GM21367 (cell line): ENCODE data around the gene USH2A.
A peak's percentile ranks its signal among the peaks of the same experiment; 100 is the strongest.

Experiments
- ATAC-seq: cut with Tn5 transposase; IDR thresholded peaks from one replicate; pipeline ENCODE4 v1.9.1; 2021; ENCODE audit not compliant: unreplicated experiment

Gene USH2A

DNA sequence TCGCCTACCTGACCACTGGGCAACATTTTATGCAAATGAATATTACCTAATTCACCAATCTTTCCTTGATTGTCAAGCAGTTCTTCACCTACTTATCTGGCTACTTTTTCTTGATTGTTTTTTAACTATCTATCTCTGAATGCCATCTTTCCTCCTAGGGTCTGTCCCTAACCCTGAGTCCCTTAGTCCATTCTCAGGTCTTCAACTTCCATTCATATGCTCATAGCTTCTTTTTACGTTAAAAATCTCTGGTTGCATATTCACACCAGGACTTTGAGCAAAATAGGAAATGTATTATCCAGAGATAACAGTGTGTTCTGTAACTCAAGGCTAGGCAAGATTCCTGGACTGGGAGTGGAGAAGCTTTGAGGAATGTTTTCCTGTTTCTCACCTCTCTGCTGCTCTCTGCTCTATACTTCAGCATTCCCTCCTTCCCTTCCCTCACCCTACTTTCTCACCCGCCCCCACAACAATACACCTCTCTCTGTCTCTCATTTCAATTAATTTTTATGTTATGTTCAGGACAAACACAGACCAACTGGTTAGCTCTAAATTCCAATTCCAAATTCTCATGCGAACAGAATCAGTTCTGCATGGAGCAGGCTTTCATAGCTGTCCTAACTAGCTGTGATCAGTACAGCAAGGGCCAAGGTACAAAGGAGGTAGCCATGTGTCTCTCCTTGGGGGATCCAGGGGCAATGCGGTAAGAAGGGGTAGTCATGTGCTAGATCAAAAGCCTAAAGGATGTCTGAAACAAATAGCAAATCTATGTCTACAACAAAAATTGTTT, 278.4 kb downstream of the USH2A start:
- ATAC-seq = no peak

DNA sequence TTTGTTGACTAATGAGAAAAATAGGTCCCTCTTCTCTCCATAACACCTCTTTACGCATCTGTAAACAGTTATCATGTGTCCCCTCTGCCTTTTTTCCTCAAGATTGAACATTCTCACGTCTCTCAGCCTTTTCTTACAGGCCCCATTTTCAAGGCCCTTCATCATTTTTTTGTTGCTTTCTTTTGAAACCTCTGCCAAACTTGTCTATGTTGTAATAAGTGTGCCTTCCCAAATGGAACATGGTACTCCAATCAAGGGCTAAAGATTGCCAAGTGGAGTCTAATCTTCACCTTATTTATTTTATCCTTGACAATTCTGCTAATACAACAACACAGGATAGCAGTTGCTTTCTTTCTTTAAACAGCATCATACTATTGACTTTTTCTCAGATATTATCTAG, 280.3 kb downstream of the USH2A start:
- ATAC-seq = no peak

DNA sequence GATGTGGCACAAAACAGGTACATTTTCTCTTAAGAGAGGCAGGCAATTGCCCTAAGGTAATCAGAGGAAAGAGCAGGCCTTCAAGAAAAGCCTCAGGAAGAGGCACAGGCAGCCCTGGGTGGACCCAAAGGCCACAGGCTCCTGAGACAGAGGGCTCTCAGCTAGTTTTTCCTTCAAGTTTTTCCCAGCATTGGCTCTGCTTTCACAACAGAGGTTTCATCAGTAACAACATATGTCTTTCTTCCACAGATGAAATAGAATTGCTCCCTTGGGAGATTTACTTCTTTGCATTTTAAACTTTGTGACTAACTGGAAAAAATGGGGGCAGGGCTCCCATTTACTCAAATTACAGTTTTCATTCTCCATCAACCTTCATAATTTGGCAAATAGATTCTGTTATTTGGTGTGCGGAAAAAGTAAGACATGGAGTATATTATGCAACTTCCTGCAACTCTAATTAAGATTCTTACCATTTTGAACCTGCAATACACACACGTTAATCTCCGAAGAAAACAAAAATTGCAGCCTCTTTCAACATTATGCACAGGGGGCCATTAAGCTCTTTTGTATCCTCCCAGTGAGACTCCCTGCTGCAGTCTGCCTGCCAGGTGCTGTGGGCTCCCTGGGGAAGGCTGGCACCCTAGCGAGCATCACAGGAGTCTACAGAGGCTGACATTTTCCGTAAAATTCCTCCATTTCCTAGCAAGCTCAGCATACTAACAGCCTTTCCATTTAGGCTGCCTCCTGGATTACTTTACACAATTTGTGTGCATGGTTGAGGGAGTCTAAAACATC, 282.3 kb downstream of the USH2A start:
- no peak for ATAC-seq

DNA sequence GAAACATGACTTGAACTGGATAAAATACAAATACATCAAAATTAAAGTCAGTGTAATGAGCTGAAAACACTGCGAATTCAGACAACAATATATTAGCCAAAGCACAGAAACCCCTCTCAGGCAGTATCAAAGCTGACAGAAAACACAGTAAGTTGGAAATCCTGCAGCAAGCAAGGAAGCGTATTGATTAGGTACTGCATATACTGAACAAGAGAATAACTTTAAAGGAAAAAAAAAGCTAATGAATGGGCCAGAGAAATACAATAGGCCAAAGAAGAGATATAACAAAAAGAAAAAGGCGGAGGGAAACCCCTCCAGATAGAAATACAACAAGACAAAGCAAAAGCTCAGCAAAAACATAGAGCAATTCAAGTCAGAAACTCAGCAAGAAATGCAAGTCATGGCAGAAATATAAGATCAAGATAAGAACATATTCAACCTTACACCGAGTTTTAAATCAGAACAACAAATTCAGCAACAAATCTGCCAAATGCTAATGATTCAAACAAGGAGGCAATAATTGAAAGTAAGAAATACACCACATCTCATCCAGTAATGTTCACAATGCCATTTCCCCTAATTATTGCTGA, 299.0 kb downstream of the USH2A start:
- ATAC-seq = no peak

DNA sequence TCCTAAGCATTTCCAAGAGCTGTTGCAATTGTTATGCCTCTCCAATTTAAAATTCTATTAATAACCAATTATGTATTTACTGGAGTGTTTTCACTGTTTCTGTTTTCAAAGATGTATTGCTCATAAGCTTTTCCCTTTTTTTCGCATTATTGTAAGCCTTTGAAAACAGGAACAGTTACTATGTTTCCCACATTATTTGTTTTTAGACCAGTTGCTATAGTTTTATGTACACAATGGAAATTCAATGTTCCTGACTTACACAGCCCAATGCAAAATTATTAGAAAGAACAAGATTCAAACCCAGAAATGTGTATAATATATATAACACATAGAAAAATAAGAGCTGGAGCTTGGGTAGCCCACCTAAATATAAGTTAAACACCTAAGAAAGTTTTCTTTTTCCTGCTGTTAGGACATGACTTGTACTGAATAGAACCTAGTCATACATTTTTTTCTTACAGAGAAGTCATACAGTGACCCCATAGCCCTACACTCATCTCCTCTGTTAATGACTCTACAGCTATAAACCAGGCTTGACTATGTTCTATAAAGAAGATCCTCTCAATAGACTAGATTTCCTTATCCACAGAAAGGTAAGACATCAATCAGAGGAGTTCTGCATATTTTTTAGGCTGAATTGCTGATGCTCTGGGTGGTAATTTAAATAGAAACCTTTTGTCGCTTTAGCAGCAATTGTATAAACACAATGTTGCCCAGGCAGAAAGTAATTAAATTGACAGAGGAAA, 299.6 kb downstream of the USH2A start:
- ATAC-seq = no peak

DNA sequence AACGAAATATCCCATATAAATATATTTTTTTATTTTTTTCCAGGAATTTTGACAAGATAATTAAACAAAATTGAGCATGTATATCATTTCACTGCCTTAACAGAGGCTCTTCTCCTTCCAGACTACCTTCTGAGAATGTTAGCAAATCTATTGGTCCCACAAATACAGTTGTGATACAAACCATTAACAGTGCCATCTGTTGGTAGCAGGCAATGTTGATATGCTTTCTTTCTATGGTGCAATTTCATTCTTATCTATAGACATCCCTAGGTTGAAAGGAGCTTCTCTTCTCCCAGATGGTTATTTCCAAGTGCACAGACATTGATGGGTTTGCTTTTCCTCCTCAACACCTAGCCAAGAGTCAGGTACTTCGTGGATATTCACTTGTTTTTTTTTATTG, 303.6 kb downstream of the USH2A start:
- peak; percentile 77 for ATAC-seq

DNA sequence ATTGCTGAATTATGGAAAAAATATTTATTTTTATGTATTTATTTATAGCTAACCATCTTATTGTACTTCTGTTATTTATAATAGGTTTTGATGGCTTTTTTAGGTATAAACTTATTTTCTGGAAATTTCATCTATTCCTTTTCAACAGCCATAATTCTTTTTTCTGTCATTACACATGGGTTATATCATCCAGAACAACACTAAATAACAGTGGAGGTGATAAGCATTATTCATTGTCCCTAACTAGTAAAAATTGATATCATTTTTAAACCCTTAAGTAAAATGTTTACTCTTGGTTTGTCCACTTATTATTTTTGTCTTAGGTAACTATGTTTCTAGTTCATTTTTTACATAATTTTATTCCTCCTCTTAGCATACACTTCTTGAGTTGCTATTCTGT, 309.1 kb downstream of the USH2A start:
- no peak for ATAC-seq

DNA sequence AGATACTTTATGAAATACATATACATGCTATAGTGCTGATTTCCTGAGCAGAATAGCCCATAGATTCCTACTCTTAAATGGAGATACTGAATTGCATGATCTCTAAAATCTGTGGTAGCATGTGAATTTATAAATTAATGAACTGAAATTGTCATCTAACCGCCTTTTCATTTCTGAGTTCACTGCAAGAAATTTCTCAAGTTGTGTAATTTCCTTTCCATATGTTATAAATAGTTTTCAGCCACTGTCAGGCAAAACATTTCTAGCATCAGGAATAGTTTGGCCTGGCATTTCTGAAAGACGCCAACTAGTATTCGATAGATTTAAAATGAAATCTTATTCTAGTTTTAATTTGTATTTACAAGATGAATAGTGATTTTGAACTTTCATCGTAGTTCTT, 310.1 kb downstream of the USH2A start:
- no peak for ATAC-seq

DNA sequence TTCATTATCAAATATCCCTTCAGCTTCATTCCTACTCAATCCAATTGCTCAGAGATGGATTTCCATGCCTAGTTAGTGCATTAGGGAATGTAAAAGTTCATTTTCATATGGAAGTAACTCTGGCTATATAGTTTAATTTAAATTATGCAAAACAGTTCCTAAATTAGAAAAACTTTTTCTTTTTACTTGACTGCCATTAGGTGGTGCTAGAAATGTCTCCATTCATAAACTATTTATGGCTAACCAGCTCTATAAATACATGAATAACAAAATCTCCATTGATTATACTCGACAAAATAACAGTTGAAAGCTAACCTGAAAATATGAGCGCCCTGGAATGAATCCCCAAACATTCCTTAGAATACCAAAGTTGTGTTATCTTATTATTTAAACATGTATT, 311.4 kb downstream of the USH2A start:
- no peak for ATAC-seq

DNA sequence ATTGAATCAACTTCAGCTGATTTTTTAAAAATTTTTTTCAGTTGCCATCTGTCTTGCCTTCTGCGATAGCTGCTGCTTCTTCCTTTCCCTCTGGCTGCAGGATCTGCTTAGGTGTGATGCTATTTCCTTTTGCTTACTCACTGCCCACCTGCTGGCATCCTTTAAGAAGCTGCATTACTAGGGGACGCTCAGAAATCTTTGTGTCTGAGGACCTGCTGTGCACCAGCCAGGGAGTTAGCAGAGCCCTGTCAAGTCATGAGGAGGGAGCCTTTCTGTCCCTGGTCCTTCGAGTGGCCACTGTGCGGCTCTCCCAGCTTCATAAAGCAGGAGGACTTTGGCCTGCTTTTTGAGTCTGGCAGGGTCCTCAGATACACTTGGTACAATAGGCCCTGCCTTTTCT, 327.8 kb downstream of the USH2A start:
- ATAC-seq = no peak

DNA sequence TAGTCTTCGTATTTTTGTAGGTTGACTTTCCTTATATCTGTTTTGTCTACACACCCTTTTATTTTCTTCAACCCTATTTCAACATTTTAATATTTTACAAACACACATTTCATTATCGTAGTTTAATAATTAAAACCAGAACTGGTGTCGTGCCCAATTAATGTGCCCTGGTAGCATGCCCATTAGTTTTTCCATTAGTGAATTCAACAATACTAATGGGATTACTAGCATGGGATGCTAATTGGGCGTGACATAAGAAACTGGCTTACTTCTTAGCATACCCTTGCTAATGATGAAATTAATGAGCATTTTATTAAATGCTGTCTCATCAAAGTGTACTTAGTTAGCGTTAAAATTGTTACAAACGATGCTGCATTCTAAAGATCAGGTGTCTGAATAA, 332.7 kb downstream of the USH2A start:
- ATAC-seq = no peak

DNA sequence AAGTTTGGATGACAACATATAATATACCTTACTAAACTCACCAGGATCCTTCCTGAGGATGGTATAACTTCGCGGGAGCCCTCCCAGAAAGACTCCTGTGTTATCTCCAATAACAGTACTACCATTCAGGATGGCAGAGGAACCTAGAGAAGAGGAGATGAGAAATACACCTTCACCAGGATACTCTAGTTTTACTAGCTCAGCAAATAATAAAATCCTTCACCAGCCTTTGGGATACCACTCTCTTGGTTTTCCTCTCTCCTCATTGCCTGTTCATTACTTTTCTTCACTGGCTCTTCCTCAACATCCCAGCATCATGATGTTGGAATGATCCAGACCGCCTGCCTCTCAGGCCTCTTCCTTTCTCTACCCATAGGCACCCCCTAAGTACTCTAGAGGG, 336.6 kb downstream of the USH2A start:
- no peak for ATAC-seq

DNA sequence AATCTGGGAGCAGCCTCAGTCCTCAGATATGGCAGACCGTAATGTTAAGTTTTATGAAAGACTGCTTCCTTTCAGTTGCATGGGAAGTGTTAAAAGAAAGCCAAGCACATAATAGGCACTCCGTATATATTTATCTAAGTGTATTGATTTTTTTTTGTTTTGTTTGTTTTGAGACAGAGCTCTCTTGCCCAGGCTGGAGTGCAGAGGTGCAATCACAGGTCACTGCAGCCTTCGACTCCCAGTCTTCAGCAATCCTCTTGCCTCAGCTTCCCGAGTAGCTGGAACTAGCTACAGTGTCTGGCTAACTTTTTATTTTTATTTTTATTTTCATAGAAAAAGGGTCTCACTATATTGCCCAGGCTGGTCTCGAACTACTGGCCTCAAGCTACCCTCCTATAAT, 341.8 kb downstream of the USH2A start:
- ATAC-seq = no peak

DNA sequence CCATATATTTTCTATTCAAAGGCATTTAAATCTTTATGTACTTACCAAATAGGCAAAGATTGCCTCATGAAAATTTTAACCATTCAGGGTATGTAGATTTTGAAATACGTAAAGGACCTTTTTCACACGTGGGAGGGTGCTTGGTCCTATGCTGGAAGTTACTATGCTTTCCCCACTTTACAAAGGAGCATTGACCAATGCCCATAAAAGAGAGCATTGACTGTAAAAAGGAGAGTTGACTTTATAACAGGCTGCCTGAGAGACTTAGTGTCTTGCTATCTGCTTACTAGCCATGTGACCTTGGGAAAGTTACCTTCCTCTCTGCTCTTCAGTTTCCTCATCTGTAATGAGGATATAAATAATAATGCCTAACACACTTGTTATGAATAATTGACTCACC, 346.5 kb downstream of the USH2A start:
- ATAC-seq = no peak

DNA sequence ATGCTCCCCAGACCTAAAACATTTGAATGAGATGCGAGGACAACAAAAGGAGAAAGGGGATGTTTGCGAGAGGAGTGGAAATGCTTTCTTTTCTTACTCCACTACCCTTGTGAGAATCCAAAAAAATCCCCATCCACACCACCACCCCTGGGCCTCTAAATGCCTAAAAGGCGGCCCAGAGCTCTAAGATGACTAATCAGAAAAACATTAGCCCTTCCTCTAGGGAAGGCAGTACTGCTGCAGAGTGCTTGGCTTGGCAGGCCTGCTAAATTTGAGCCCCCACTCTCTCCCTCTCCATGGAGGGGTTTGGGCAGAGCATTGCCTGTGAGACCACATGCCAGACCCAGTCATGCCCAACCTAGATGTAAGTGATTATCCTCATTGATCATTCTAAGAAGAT, 347.9 kb downstream of the USH2A start:
- ATAC-seq = no peak

DNA sequence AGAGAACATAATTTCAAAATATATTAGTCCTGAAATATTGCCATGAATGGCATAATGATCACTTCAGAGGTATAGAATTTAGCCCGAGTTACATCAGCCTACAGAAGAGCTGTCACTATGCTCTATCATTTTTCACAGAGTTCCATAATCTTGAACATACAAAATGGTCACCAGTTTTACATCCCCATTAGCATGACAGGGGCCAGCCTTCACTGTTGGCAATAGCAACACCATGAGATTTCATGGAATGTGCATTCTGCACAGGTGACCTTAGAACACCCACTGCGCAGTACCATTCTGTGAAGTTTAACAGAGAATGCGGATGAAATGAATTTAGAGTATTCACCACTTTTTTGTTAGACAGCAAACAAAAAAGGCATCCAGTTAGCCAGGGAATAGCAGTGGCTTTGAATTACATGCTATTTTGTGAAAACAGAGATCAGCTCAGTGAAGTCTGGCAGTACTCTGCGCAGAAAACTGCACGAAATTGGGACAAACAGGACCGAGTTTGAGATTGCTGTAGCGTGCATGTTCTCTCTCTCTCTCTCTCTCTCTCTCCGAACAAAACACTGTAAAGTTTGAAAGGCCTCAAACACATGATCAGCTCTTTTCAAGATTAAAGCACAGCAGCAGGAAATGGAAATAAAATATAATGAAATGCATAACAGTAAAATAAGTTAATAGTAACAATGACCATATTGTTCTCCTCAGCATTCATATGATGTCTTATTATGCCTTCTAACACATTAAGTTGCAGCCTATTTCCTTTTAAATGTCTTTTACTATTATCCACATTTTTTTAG, 349.3 kb downstream of the USH2A start:
- no peak for ATAC-seq

DNA sequence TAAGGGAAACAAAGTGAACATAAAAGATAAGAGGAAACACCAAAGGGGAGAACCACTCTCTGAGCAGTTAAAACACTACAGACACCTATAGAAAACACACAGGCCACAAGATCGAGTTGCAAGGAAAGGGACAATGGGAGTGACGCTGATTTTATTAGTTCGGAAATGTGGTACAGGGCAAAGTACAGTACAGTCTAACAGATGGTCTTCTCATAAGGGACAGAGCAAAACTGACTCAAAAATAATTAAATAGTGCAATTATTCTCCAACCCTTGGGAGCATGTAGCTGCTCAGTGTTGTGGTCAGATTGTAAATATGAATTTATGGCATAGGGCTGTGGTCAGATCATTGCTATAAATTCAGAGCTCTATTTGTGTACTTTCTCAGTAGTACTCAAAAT, 352.0 kb downstream of the USH2A start:
- ATAC-seq = no peak

DNA sequence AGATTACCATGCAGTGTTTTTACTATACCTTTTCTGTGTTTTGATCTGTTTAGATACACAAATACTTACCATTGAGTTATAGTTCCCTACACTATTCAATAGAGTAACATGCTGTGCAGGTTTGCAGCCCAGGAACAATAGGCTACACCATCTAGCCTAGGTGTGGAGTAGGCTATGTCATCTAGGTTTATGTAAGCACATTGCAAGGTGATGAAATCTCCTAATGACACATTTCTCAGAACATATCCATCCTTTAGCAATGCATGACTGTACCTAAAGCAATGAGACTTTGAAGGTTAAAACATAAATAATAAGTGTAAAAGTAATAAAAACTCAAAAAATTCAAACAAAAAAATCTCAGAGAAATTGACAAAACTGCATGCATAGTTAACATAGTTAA, 358.6 kb downstream of the USH2A start:
- ATAC-seq = no peak

DNA sequence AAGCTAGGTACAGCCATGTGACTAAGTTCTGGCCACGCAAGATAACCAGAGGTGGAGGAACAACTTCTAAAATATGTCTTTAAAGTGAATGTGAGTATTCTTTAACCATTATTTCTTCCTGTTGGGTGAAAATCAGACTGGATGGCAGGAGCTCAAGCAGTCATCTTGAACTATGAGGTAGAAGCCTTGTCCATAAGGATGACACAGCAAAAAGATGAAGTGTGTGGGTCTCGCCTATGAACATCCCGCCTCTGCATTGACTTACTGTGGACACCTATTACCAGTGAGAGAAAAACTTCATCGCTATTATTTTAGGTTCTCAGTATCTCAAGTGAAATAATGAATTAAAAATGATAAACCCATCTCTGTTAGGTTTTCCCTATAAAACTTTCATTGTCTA, 365.3 kb downstream of the USH2A start:
- no peak for ATAC-seq

DNA sequence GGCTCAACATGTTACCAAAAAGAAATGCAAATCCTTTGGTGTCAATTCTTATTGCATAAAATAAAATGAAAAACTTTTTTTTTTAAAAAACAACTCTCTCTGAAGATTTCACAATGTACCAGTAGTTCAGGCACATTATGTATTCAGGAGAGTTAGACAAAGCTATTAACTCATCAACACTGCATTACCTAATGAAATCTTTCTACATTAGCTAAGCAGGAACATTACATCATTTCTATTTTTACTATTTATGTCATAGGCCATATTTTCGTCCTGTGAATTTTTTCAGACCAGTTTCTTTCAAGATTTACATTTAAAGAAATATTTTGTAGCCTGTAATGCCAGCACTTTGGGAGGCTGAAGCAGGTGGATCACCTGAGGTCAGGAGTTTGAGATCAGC, 366.2 kb downstream of the USH2A start:
- ATAC-seq = no peak

DNA sequence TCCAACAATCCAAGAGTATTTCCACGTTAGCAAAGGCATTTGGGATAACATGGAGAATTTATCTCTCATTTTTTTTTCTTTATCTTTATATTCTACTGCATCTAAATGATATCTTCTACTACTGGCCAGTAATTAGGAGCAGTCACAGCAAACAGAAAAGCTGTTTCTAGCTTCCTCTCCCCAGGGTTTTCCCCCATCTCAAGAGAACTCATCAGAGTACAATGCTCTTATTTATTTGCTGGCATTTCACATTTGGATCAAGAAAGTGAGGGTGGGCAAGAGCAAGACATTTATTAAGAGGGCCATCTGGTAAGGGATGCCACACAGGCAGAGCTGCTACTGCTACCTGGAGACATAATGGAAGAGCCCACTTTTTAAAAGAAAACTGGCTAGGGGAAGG, 368.2 kb downstream of the USH2A start:
- ATAC-seq = no peak
